GM12872 (cell line): ENCODE measurements around the gene SIK1.

Experiments
- TF ChIP-seq, protein P1 (sequence below): IDR thresholded peaks from 3 replicates; pipeline ENCODE4 v1.5.1; 2011; ENCODE audit warnings: low read depth, mild to moderate bottlenecking, low read length, moderate library complexity; ENCODE audit not compliant: insufficient read depth

Gene SIK1

DNA sequence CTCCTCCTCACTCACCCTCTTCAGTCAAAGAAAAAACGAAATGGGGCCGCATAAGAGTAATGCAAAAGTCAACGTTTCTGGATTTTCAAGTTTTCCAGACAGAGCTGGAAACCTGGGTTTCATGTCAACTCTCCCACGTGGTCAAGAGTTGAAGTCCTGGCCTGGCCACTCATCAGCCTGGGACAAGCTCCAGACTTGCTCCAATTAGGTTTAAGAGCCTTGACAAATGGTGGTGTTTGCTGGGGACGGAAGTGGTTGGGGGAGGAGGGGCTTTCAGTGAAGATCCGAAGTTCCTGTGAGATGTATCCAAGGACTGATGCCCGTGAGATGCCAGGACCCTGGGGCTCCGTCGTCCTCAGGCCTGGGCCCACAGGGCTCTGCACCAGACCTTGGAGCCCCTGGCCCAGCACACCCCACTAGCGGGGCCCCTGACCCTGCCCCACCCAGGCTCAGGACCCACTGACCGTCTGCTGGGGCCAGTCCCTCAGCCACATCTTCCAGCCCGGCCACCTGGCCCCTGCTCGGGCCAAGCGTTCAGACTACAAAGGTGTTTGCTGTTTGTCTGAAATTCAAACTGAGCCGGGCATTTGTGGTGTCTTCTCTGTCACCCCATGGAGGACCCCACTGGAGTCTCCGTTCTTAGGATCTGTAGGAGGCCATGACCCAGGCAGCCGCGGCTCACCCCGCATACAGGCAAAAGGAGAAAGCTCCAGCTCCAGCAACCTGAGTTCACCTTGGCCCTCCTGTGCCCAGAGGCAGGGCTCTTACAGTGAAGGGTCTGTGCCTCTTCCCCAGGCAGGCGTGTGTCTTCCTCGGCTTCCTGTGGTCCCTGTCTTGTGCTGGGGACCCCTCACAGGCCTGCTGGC lies 53.3 kb downstream of the SIK1 start:
- TF ChIP-seq, protein P1, sequence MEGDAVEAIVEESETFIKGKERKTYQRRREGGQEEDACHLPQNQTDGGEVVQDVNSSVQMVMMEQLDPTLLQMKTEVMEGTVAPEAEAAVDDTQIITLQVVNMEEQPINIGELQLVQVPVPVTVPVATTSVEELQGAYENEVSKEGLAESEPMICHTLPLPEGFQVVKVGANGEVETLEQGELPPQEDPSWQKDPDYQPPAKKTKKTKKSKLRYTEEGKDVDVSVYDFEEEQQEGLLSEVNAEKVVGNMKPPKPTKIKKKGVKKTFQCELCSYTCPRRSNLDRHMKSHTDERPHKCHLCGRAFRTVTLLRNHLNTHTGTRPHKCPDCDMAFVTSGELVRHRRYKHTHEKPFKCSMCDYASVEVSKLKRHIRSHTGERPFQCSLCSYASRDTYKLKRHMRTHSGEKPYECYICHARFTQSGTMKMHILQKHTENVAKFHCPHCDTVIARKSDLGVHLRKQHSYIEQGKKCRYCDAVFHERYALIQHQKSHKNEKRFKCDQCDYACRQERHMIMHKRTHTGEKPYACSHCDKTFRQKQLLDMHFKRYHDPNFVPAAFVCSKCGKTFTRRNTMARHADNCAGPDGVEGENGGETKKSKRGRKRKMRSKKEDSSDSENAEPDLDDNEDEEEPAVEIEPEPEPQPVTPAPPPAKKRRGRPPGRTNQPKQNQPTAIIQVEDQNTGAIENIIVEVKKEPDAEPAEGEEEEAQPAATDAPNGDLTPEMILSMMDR = no peak

DNA sequence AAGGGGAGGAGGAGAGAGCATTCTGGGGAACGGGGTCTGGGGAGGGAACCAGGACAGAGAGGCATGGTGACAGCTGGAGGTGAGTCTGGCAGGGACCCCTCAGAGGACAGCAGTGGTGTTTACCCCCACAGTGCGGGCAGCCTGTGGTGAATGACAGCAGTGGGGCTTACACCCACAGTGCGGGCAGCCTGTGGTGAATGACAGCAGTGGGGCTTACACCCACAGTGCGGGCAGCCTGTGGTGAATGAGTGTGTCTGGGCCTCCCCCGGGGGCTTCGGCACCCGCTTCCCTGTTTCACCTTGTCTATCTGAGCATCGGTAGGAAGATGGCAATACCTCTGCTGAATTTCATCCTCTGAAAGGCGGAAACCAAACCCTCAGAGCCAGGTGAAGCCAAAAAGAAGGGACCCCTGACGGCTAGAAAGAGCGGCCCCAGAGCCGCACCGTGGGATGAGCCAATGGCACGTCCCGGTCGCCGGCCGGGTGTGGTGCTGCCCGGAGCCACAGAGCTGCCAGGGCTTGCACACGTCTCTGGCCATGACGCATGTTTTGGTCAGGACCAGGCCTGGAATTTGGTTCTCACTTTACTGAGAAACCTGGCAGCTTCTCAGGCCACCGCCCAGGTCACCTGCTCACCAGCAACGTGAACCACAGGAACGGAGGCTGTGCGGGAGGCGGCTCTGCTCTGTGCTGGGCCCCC lies 54.1 kb downstream of the SIK1 start:
- TF ChIP-seq, protein P1 = no peak

DNA sequence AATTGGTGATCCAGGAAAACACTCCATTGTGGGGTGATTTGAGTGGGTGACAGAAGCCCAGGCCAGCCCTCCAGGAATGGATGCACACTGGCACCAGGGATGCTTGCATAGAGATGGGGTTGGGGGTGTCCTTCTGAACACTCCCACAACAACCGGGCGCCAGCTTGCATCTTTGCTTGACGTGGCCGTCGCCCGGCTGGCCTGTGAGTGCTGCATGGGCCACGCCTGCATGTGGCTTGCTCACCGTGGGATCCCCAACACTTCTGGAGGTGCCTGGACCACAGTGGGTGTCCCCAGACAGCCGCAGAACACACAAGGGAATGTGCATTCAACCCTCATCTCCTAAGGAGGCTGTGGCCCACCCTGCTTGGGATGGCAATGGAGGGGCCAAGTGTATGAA lies 55.1 kb downstream of the SIK1 start:
- TF ChIP-seq, protein P1 = no peak

DNA sequence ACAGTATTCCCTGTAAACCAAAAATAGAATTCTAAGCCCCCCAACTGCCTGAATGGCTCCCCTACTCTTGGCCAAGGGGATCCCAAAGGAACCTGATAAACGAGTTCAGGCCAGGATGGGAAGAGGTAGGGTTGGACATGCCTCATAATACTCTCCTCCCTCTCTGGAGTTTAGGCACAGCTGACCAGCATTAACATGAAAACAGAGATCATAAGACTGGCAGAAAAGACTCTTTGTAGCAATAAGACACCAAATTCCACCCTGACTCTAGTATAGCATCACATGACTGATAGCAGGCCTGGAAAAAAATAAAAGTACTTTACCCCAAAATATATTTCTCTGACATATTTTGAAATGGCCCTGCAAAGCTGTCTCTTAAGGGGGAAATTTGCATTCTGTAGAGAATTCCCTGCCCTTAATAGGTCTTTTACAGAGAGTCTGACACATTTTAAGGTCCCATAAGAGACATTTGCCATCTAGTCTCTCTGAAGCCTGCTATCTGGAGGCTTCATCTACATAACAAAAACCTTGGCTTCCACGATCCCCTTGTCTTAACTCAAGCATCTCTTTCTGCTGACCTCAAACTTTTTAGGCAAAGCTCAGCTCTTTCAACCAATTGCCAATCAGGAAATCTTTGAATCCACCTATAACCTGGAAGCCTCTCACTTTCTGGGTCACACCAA lies 55.9 kb downstream of the SIK1 start:
- TF ChIP-seq, protein P1 = no peak

DNA sequence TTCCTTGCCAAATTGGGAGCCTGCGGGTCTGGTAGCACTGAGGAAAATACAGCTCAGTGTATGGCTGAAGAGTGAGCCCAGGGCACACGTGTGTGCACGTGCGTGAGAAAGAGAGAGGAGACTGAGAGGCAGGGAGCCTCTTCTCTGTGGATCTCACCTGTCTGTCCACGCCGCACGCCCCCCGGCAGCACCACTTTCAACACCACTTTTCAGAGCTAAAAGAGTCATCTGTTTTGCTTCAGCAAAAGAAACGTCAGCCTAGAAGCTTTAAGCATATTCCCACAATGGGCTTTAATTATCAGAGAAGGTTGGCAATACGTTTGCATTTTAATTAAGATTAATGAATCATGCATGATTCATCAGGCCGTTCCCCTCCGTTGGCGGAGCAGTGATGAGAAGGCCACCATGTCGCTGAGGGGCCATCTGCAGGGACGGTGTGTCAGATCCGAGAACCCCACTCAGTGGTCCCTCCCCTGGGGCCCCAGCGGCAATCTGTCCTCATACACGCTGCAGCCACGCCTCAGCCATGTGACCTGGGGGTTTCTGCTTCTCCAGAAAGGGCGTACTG lies 56.8 kb downstream of the SIK1 start:
- TF ChIP-seq, protein P1 = no peak

DNA sequence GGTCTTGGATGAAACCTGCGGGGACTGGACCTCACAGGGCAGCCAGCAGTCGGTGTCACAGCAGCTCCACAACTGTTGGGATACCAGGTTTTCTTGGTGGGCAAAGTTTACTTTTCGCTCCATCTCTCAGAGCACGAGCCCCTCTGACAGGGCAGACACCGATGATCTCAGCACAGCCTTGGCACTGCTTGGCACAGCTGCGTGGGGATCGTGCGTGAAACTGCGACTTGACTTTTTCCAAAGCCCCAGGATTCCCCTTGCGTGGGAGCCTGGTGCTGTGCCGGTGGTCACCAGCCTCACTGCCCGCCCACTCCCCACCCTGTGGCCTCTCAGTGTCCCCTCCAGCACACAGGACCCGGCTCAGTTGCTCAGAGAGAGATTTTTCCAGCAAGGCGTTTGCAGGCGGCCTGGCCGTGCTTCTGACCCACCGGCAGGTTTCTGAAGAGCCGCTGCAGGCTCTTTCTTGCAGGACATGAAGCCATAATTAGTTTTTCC lies 57.3 kb downstream of the SIK1 start:
- TF ChIP-seq, protein P1 = no peak

DNA sequence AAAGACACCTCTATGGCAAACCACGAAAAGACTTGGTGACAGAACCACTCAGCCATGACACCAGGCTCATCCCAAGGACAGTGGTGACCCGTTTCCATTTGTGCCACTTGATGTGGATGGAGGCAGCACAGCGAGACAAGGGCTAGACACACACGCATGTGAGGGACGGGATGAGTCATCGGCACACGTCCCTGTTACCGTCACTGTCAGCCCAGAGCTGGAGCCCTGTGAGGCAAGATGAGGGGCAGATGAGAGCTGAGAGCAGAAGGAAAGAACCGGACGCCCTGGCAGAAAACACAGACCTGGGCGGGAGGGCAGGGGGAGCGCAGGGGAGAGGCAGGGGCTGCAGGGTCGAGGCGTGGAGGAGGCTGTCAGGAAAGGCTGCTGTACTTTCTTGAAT lies 57.8 kb downstream of the SIK1 start:
- TF ChIP-seq, protein P1 = no peak
